ENCODE data around the gene PTPN5. TPM values are rescaled to one million over a fixed set of nuclear protein-coding genes. Genes with fewer than 3 reads are reported as not detected.

Gene PTPN5
- total RNA-seq, 1 experiment from 2014 or later: not detected

- POLR2A ChIA-PET: no interaction called here
- in situ Hi-C loops (cut with HindIII; ENCODE audit: low pct_unique_long_range_greater_than_20kb, low sequenced_read_pairs) (no loop called here), intact Hi-C loops (cut with micrococcal nuclease; ENCODE audit: unreplicated experiment) (no loop called here)
- CTCF ChIA-PET: no interaction called here
- ATAC-seq (no peak), DNase-seq (ENCODE audit: low read depth, low spot score) (no peak)
- Histone ChIP-seq H3K27me3 (ENCODE audit: control insufficient read depth, insufficient read depth, low read length) (peaks cover 6% of the 10 kb centered on the region; the same call in 1 of the 2 replicates), H3K36me3 (ENCODE audit: control insufficient read depth, insufficient read depth, low read length) (no peaks in the 10 kb centered on the region), H3K9me3 (ENCODE audit: control insufficient read depth, insufficient read depth, low read depth, low read length) (no peaks in the 10 kb centered on the region), H3K4me1 (ENCODE audit: control insufficient read depth, insufficient read depth, low read length) (no peaks in the 10 kb centered on the region), H3K4me3 (ENCODE audit: low read depth in 2 of 2, low read length in 2 of 2) (no peak overlapping the region), H3K27ac (ENCODE audit: low read length) (no peak overlapping the region)
- TF ChIP-seq CTCF (IDR thresholded peaks at IDR 0.05) (no peak), SIN3A (IDR thresholded peaks at IDR 0.05; ENCODE audit: borderline replicate concordance, insufficient read depth, low read depth, low read length) (no peak), TCF7L2 (IDR thresholded peaks at IDR 0.05; ENCODE audit: low read depth, low read length) (no peak), POLR2AphosphoS5 (IDR thresholded peaks at IDR 0.05; ENCODE audit: low read depth, low read length) (no peak), REST (IDR thresholded peaks at IDR 0.05; ENCODE audit: insufficient read depth in 1 of 2, low read depth in 2 of 2, low read length in 1 of 2) (no peak)
- BruUV-seq (replicated peaks): no TSS peak
Measured at GRCh38 chr11:18714443-18714780, 77.2 kb downstream of the PTPN5 start.

GRCh38 chr11:18713646-18714442, 77.8 kb downstream of the PTPN5 start:
- Histone ChIP-seq H3K4me1 (ENCODE audit: control insufficient read depth, insufficient read depth, low read length) (no peaks in the 10 kb centered on the region), H3K4me3 (ENCODE audit: low read depth in 2 of 2, low read length in 2 of 2) (no peak overlapping the region), H3K27me3 (ENCODE audit: control insufficient read depth, insufficient read depth, low read length) (peaks cover 6% of the 10 kb centered on the region; the same call in 1 of the 2 replicates), H3K9me3 (ENCODE audit: control insufficient read depth, insufficient read depth, low read depth, low read length) (no peaks in the 10 kb centered on the region), H3K27ac (ENCODE audit: low read length) (no peak overlapping the region), H3K36me3 (ENCODE audit: control insufficient read depth, insufficient read depth, low read length) (no peaks in the 10 kb centered on the region)
- no TSS peak for BruUV-seq (replicated peaks)
- POLR2A ChIA-PET: no interaction called here
- no peak for DNase-seq (ENCODE audit: low read depth, low spot score)
- in situ Hi-C loops (cut with HindIII; ENCODE audit: low pct_unique_long_range_greater_than_20kb, low sequenced_read_pairs): no loop called here
- CTCF ChIA-PET: interaction anchor here (0.6 kb wide), 1 partner anchor 18 kb away, joined by 3 read pairs; no protein-coding TSS in a partner anchor
- intact Hi-C loops (cut with micrococcal nuclease; ENCODE audit: unreplicated experiment): no loop called here
- TF ChIP-seq TCF7L2 (IDR thresholded peaks at IDR 0.05; ENCODE audit: low read depth, low read length): no peak
- no peak for TF ChIP-seq POLR2AphosphoS5 (IDR thresholded peaks at IDR 0.05; ENCODE audit: low read depth, low read length)
- peak in 1 of 2 experiments; percentile 46; a peak in 1 of 4 replicates for TF ChIP-seq REST (IDR thresholded peaks at IDR 0.05; ENCODE audit: insufficient read depth in 1 of 2, low read depth in 2 of 2, low read length in 1 of 2)
- ATAC-seq: no peak
